Inflammatory macrophage treated with lipopolysaccharide for 1 hour (primary cell): ENCODE data around the gene CSKMT.
"Not testable (repeated sequence)": the region's sequence is repeated elsewhere in the genome, so short reads cannot be mapped to it uniquely, and the experiment has no call there.

ENCODE experiments used
- DNase-seq, 2 donors: peaks; one replicate each; pipeline ENCODE4 v3.0.0-alpha.2; 2020 to 2022

CSKMT gene

GRCh38 chr11:62665075-62665598 is at the start of gene CSKMT, which contains the start of gene C11orf98:
Gene CSKMT, plus strand, starts transcription at chr11:62665312. Its CDS starts 568 bp downstream, at chr11:62665880.
Gene C11orf98, minus strand, starts transcription at chr11:62665210. Its CDS starts 41 bp downstream, at chr11:62665169.
- peak; percentile 86 to 98 for DNase-seq

GRCh38 chr11:62615521-62615920 is 49.6 kb upstream of the CSKMT start:
- no peak for DNase-seq

- DNase-seq: not testable (repeated sequence)
Observed at GRCh38 chr11:62616957-62617356, 48.2 kb upstream of the CSKMT start.

- no peak for DNase-seq
Observed at GRCh38 chr11:62621027-62621566, 44.0 kb upstream of the CSKMT start.

- peak; percentile 97 to 98 for DNase-seq
Observed at GRCh38 chr11:62621567-62622470, 43.3 kb upstream of the CSKMT start, which contains the start of gene B3GAT3. Gene B3GAT3, minus strand, starts transcription at chr11:62621986. Its CDS starts 39 bp downstream, at chr11:62621947.

GRCh38 chr11:62622476-62623089 is 42.5 kb upstream of the CSKMT start:
- DNase-seq: no peak

GRCh38 chr11:62627713-62628112 is 37.4 kb upstream of the CSKMT start:
- peak in 1 of 2 donors; percentile 14 for DNase-seq

GRCh38 chr11:62632492-62632891 is 32.6 kb upstream of the CSKMT start:
- no peak for DNase-seq

GRCh38 chr11:62644220-62644619 is 20.9 kb upstream of the CSKMT start:
- DNase-seq: no peak

GRCh38 chr11:62645671-62645945 is 19.5 kb upstream of the CSKMT start:
- DNase-seq: peak in 1 of 2 donors; percentile 19

- DNase-seq: peak; percentile 98 to 99
Observed at GRCh38 chr11:62645946-62646824, 18.9 kb upstream of the CSKMT start, which contains the start of gene GANAB. Gene GANAB, minus strand, starts transcription at chr11:62646613. Its CDS starts 14 bp downstream, at chr11:62646599.

GRCh38 chr11:62646825-62647608 is 18.1 kb upstream of the CSKMT start:
- DNase-seq: no peak

- DNase-seq: no peak
Observed at GRCh38 chr11:62647609-62648005, 17.5 kb upstream of the CSKMT start.

- DNase-seq: no peak
Observed at GRCh38 chr11:62648185-62648966, 16.7 kb upstream of the CSKMT start.

- DNase-seq: no peak
Observed at GRCh38 chr11:62648967-62649364, 16.1 kb upstream of the CSKMT start.

GRCh38 chr11:62649486-62649885 is 15.6 kb upstream of the CSKMT start:
- no peak for DNase-seq

- not testable (repeated sequence) for DNase-seq
Observed at GRCh38 chr11:62650283-62650682, 14.8 kb upstream of the CSKMT start.

- no peak for DNase-seq
Observed at GRCh38 chr11:62652161-62653006, 12.7 kb upstream of the CSKMT start.

GRCh38 chr11:62654297-62654696 is 10.8 kb upstream of the CSKMT start:
- DNase-seq: no peak
